IMR-90 (cell line): ENCODE measurements around the gene TMEM219. TPM values are rescaled to one million over a fixed set of nuclear protein-coding genes. Genes with fewer than 3 reads are reported as not detected.

ENCODE experiments used
- ATAC-seq: fragments of 200-7000 bp; cut with Tn5 transposase; 2 replicates; pipeline ENCODE4 v1.9.1; 2020; ENCODE audit warnings: low read depth, mild to moderate bottlenecking, moderate library complexity
- BruUV-seq: library from RNA; stranded (reverse); fragments of 400-500 nt; replicated peaks from 2 replicates; lab custom pipeline; 2021; lab: Mats Ljungman, UMichigan
- CTCF ChIA-PET: fragments of 300-600 bp; formaldehyde crosslinking; extraction: SDS; loops from one replicate; lab custom pipeline; 2021; ENCODE audit warnings: antibody characterized with exemption; lab: Yijun Ruan, JAX
- POLR2A ChIA-PET: fragments of 300-600 bp; sonication (Branson Sonifier 250); formaldehyde crosslinking; loops from one replicate; lab custom pipeline; 2022; ENCODE audit warnings: antibody characterized with exemption; ENCODE audit not compliant: unreplicated experiment; lab: Charles Lee
- DNase-seq: peaks from one replicate; pipeline ENCODE4 v3.0.0; 2013
- H2AFZ ChIP-seq: replicated peaks from 2 replicates; pipeline ENCODE3; 2013; ENCODE audit warnings: low read length, mild to moderate bottlenecking; ENCODE audit not compliant: poor library complexity
- H2AK5ac ChIP-seq: 2 replicates; pipeline ENCODE4 v1.6.1; 2013; ENCODE audit warnings: low read depth, low read length, inconsistent platforms
- H2AK9ac ChIP-seq: replicated peaks from 2 replicates; pipeline ENCODE3; 2013; ENCODE audit warnings: mild to moderate bottlenecking, low read depth, low read length, moderate library complexity; ENCODE audit not compliant: poor library complexity
- H2BK120ac ChIP-seq: 2 replicates; pipeline ENCODE4 v1.6.1; 2013; ENCODE audit warnings: low read depth, low read length, inconsistent platforms
- H2BK15ac ChIP-seq: 3 replicates; pipeline ENCODE4 v1.6.1; 2013; ENCODE audit warnings: low read depth, low read length, inconsistent platforms
- H2BK20ac ChIP-seq: 2 replicates; pipeline ENCODE4 v1.6.1; 2013; ENCODE audit warnings: low read depth, mild to moderate bottlenecking, inconsistent platforms, low read length, moderate library complexity
- H2BK5ac ChIP-seq: 2 replicates; pipeline ENCODE4 v1.6.1; 2013; ENCODE audit warnings: mild to moderate bottlenecking, low read depth, low read length, inconsistent platforms; ENCODE audit not compliant: poor library complexity, severe bottlenecking
- H3K14ac ChIP-seq: replicated peaks from 2 replicates; pipeline ENCODE4 v1.6.1; 2013; ENCODE audit warnings: low read depth, low read length, inconsistent platforms
- H3K18ac ChIP-seq: 2 replicates; pipeline ENCODE4 v1.6.1; 2013; ENCODE audit warnings: low read depth, low read length, control low read depth
- H3K23ac ChIP-seq: 2 replicates; pipeline ENCODE4 v1.6.1; 2013; ENCODE audit warnings: low read depth, low read length, inconsistent platforms
- H3K27ac ChIP-seq: 2 replicates; pipeline ENCODE4 v1.5.1; 2013; ENCODE audit warnings: mild to moderate bottlenecking, control low read depth, low read length; ENCODE audit not compliant: insufficient read depth
- H3K27me3 ChIP-seq: 2 replicates; pipeline ENCODE4 v1.6.1; 2013; ENCODE audit warnings: low read length; ENCODE audit not compliant: control insufficient read depth, insufficient read depth
- H3K36me3 ChIP-seq: 2 replicates; pipeline ENCODE4 v1.6.1; 2013; ENCODE audit warnings: low read length, mixed read lengths; ENCODE audit not compliant: control insufficient read depth, insufficient read depth
- H3K4ac ChIP-seq: 2 replicates; pipeline ENCODE4 v1.6.1; 2013; ENCODE audit warnings: low read depth, low read length, inconsistent platforms
- H3K4me1 ChIP-seq: 2 replicates; pipeline ENCODE4 v1.6.1; 2013; ENCODE audit warnings: low read length, mixed read lengths; ENCODE audit not compliant: control insufficient read depth, insufficient read depth
- H3K4me2 ChIP-seq: 2 replicates; pipeline ENCODE4 v1.6.1; 2013; ENCODE audit warnings: low read depth, mild to moderate bottlenecking, control low read depth, low read length, moderate library complexity
- H3K4me3 ChIP-seq: 2 replicates; pipeline ENCODE4 v1.5.1; 2013; ENCODE audit warnings: low read depth, mild to moderate bottlenecking, control low read depth, low read length, moderate library complexity; ENCODE audit not compliant: insufficient read depth
- H3K56ac ChIP-seq: 2 replicates; pipeline ENCODE4 v1.6.1; 2013; ENCODE audit warnings: low read length, inconsistent platforms; ENCODE audit not compliant: insufficient read depth; ENCODE audit errors: extremely low read depth
- H3K79me1 ChIP-seq, 2 experiments: 2 replicates each; pipeline ENCODE4 v1.6.1; 2013; ENCODE audit warnings: low read length in 2 of 2, inconsistent platforms in 1 of 2, low read depth in 1 of 2
- H3K9ac ChIP-seq: 2 replicates; pipeline ENCODE4 v1.6.1; 2013; ENCODE audit warnings: low read depth, low read length, control low read depth
- H3K9me1 ChIP-seq: 2 replicates; pipeline ENCODE4 v1.6.1; 2013; ENCODE audit warnings: low read length, inconsistent platforms; ENCODE audit not compliant: insufficient read depth
- H3K9me3 ChIP-seq: 2 replicates; pipeline ENCODE4 v1.6.1; 2013; ENCODE audit warnings: low read length; ENCODE audit not compliant: control insufficient read depth, insufficient read depth
- H4K20me1 ChIP-seq: 2 replicates; pipeline ENCODE4 v1.6.1; 2013; ENCODE audit warnings: low read length, inconsistent platforms; ENCODE audit not compliant: insufficient read depth
- H4K5ac ChIP-seq: 2 replicates; pipeline ENCODE4 v1.6.1; 2013; ENCODE audit warnings: mild to moderate bottlenecking, low read depth, low read length, control low read depth
- H4K8ac ChIP-seq, 2 experiments: 2 replicates each; pipeline ENCODE4 v1.6.1; 2013; ENCODE audit warnings: low read depth in 2 of 2, low read length in 2 of 2, control low read depth in 1 of 2, inconsistent platforms in 1 of 2
- H4K91ac ChIP-seq: 2 replicates; pipeline ENCODE4 v1.6.1; 2013; ENCODE audit warnings: low read depth, low read length, inconsistent platforms; ENCODE audit not compliant: insufficient read depth
- CEBPB ChIP-seq: IDR thresholded peaks from 2 replicates; pipeline ENCODE4 v1.6.1; 2012; ENCODE audit warnings: low read depth, low read length, improper control_type of control experiment
- ELK1 ChIP-seq: fragments of 150-350 bp; IDR thresholded peaks from 2 replicates; pipeline ENCODE4 v1.6.1; 2016; ENCODE audit warnings: low read depth, mild to moderate bottlenecking, low read length, moderate library complexity, borderline replicate concordance
- MAZ ChIP-seq: IDR thresholded peaks from 2 replicates; pipeline ENCODE4 v1.6.1; 2012; ENCODE audit warnings: low read depth, mild to moderate bottlenecking, low read length, improper control_type of control experiment, moderate library complexity, borderline replicate concordance
- NFE2L2 ChIP-seq: fragments of 150-350 bp; IDR thresholded peaks from 2 replicates; pipeline ENCODE4 v1.6.1; 2016; ENCODE audit warnings: low read depth, mild to moderate bottlenecking, low read length
- POLR2A ChIP-seq: IDR thresholded peaks from 2 replicates; pipeline ENCODE4 v1.6.1; 2012; ENCODE audit warnings: mild to moderate bottlenecking, low read depth, low read length
- SMC3 ChIP-seq: fragments of 150-350 bp; IDR thresholded peaks from 2 replicates; pipeline ENCODE4 v1.6.1; 2016; ENCODE audit warnings: low read depth, mild to moderate bottlenecking, antibody characterized with exemption, low read length, moderate library complexity
- WGBS, 2 experiments: methylation state at CpG; one replicate each; pipeline versions ENCODE4 v1.1.5 to v1.1.7; 2013; ENCODE audit warnings: missing lambda C conversion rate in 2 of 2; ENCODE audit not compliant: insufficient read length in 1 of 2; ENCODE audit errors: extremely low coverage in 2 of 2; 5-methylcytosine and 5-hydroxymethylcytosine counted together
- dilution Hi-C: fragments of 300-500 bp; cut with HindIII; formaldehyde crosslinking; loops from one replicate; pipeline ENCODE4 v1.14.3; 2018; ENCODE audit warnings: low sequenced_read_pairs; ENCODE audit not compliant: unreplicated experiment
- in situ Hi-C: fragments of 300-500 bp; cut with MboI; formaldehyde crosslinking; loops from 3 replicates; pipeline ENCODE4 v1.14.3; 2019; ENCODE audit warnings: low sequenced_read_pairs, inconsistent platforms, mixed read lengths
- intact Hi-C: fragments of 100-400 bp; cut with micrococcal nuclease; formaldehyde crosslinking; loops from 2 replicates; pipeline ENCODE4 v1.10.0; 2022
- polyA plus RNA-seq, 3 experiments: library from polyadenylated mRNA; depleted of rRNA; stranded (reverse); fragments of >200 nt; gene quantifications; 2 replicates each; pipeline ENCODE4 v1.2.3, GENCODE V29; 2012; ENCODE audit warnings: low replicate concordance in 1 of 3
- total RNA-seq: library from RNA; depleted of rRNA; stranded (reverse); fragments of >200 nt; gene quantifications from 2 replicates; pipeline ENCODE4 v1.2.3, GENCODE V29; 2012

TMEM219 gene
- total and polyA plus RNA-seq, 2 of the 4 experiments (the other 2 are of a cell fraction), result 47.0 to 95.3 TPM

DNA sequence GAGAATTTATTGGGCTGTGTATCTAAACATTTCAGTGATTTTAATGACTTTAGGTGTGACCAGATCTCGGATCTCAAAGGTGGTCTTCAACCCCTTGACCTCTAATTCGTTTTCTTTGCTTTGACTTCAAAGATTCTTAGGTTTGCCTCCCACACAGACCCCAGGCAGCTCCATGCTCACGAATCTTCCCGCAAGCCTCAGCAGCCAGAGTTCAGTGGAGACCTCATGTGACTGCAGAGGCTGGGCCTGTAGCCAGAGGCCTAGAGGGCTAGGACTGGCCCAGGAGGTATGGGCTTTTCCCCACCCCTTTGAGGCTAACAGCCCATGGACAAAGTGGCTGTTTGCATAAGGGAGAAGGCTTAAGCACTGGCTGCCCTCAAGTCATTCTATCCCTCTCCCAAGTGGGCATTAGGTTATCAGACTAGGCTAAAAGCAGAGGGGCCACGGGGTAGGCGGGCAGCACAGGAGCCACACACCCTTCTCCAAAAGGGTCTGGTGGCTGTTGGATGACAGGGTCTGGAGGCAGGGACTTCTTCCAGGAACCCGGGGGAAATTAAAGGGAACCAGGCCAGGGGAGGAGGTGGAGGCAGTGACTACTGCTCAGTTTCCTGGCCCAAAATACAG is 30.6 kb downstream of the TMEM219 start:
- peaks cover 5% of the 10 kb centered on the region; the same call in 1 of the 2 replicates for H3K9me1 ChIP-seq
- H4K5ac ChIP-seq, result no peak overlapping the region
- WGBS, 2 experiments, result no CpG with 5 or more reads among the region's 7 CpGs
- intact Hi-C loops, result no loop called here
- no peak overlapping the region for H3K23ac ChIP-seq
- H2AFZ ChIP-seq, result no peak overlapping the region
- in situ Hi-C loops, result no loop called here
- H2BK15ac ChIP-seq, result no peak overlapping the region
- no peak overlapping the region for H3K9ac ChIP-seq
- H3K79me1 ChIP-seq, result peaks cover 8 to 36% of the 10 kb centered on the region in 2 experiments; a peak in 3 of 4 replicates
- ATAC-seq (no peak), DNase-seq (peak; percentile 63)
- no TSS peak for BruUV-seq
- no peak overlapping the region for H3K14ac ChIP-seq
- H3K9me3 ChIP-seq, result no peaks in the 10 kb centered on the region
- no peak overlapping the region for H2BK120ac ChIP-seq
- no peak overlapping the region for H2BK20ac ChIP-seq
- peak overlapping the region; percentile 37 for H2AK9ac ChIP-seq
- H2BK5ac ChIP-seq, result no peak overlapping the region
- no peak overlapping the region for H4K8ac ChIP-seq
- no peak overlapping the region for H3K4me2 ChIP-seq
- no peak overlapping the region for H4K91ac ChIP-seq
- no peak overlapping the region for H3K18ac ChIP-seq
- dilution Hi-C loops, result no loop called here
- ChIA-PET POLR2A (no interaction called here), CTCF (no interaction called here)
- no peak overlapping the region for H3K4ac ChIP-seq
- peaks cover 35% of the 10 kb centered on the region for H3K36me3 ChIP-seq
- H3K27ac ChIP-seq, result no peak overlapping the region
- H3K4me3 ChIP-seq, result no peak overlapping the region
- H2AK5ac ChIP-seq, result no peak overlapping the region
- H3K56ac ChIP-seq, result no peak overlapping the region
- TF ChIP-seq MAZ (no peak), SMC3 (no peak), CEBPB (no peak), NFE2L2 (no peak), POLR2A (no peak), ELK1 (no peak)
- H3K4me1 ChIP-seq, result peaks cover 8% of the 10 kb centered on the region
- no peaks in the 10 kb centered on the region for H3K27me3 ChIP-seq
- H4K20me1 ChIP-seq, result no peaks in the 10 kb centered on the region
